Measurements from ENCODE around the gene FAM117B.
"Not testable (repeated sequence)": the region's sequence is repeated elsewhere in the genome, so short reads cannot be mapped to it uniquely, and the experiment has no call there.

FAM117B gene

GRCh38 chr2:202782940-202783558, 148.3 kb downstream of the FAM117B start:
- TF ChIP-seq, protein P1, sequence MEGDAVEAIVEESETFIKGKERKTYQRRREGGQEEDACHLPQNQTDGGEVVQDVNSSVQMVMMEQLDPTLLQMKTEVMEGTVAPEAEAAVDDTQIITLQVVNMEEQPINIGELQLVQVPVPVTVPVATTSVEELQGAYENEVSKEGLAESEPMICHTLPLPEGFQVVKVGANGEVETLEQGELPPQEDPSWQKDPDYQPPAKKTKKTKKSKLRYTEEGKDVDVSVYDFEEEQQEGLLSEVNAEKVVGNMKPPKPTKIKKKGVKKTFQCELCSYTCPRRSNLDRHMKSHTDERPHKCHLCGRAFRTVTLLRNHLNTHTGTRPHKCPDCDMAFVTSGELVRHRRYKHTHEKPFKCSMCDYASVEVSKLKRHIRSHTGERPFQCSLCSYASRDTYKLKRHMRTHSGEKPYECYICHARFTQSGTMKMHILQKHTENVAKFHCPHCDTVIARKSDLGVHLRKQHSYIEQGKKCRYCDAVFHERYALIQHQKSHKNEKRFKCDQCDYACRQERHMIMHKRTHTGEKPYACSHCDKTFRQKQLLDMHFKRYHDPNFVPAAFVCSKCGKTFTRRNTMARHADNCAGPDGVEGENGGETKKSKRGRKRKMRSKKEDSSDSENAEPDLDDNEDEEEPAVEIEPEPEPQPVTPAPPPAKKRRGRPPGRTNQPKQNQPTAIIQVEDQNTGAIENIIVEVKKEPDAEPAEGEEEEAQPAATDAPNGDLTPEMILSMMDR (conservative IDR thresholded peaks at IDR 0.05; ENCODE audit: control insufficient read depth, insufficient read depth, low read depth, low read length), result no peak
- no peak for DNase-seq (ENCODE audit: low read depth)
- no peak overlapping the region for H3K4me3 ChIP-seq (ENCODE audit: control insufficient read depth, low read depth, low read length)

DNA sequence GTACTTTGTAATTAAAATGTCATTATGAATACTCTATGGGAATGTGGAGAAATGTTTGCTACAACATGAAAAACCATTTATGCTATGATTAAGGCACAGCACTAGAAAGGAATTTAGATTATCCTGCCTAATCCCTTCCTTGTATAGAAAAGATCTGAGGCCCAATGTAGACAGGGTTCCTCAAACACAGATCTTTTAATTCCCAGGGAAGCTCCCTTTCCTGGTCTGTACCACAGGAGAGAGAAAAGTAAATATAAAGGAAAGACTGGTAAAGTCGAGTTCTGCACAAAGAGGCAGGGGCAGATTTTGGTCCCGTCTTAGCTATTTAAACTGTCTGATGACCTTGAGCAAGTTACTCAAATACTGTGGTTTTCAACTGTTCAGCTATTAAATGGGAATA, 152.1 kb downstream of the FAM117B start:
- TF ChIP-seq, protein P1 (conservative IDR thresholded peaks at IDR 0.05; ENCODE audit: control insufficient read depth, insufficient read depth, low read depth, low read length), result no peak
- no peak overlapping the region for H3K4me3 ChIP-seq (ENCODE audit: control insufficient read depth, low read depth, low read length)
- no peak for DNase-seq (ENCODE audit: low read depth)

- no peak overlapping the region for H3K4me3 ChIP-seq (ENCODE audit: control insufficient read depth, low read depth, low read length)
- TF ChIP-seq, protein P1 (conservative IDR thresholded peaks at IDR 0.05; ENCODE audit: control insufficient read depth, insufficient read depth, low read depth, low read length), result no peak
- DNase-seq (ENCODE audit: low read depth), result no peak
Observed at GRCh38 chr2:202790676-202791075, 155.9 kb downstream of the FAM117B start.

- TF ChIP-seq, protein P1 (conservative IDR thresholded peaks at IDR 0.05; ENCODE audit: control insufficient read depth, insufficient read depth, low read depth, low read length), result no peak
- H3K4me3 ChIP-seq (ENCODE audit: control insufficient read depth, low read depth, low read length), result no peak overlapping the region
- no peak for DNase-seq (ENCODE audit: low read depth)
Observed at GRCh38 chr2:202797944-202798343, 163.2 kb downstream of the FAM117B start.

GRCh38 chr2:202805911-202806310, 171.1 kb downstream of the FAM117B start:
- H3K4me3 ChIP-seq (ENCODE audit: control insufficient read depth, low read depth, low read length); DNase-seq (ENCODE audit: low read depth): not testable (repeated sequence)

DNA sequence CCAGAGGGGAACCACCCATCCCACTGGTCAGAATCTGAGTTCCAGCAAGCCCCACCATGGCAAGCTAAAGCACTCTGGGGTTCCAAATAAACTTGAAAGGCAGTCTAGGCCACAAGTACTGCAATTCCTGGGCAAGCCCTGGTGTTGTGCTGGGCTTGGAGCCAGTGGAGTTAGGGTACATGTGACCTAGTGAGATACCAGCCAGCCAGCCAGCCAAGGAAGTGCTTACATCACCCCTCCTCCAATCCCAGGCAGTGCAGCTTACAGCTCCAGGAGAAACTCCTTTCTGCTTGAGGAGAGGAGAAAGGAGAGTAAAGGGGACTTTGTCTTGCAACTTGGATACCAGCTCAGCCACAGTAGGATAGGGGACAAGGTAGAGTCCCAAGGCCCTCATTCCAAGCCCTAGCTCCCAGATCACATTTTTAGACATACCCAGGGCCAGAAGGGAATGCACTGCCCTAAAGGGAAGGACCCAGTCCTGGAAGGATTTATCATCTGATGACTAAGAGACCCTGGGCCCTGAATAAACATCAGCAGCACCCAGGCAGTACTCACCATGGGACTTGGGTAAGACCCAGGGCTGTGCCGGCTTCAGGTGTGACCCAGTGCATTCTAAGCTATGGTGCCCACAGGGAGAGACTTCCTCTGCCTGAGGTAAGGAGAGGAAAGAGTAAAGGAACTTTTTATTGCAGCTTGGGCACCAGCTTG, 172.8 kb downstream of the FAM117B start:
- peak; percentile 73 for DNase-seq (ENCODE audit: low read depth)
- H3K4me3 ChIP-seq (ENCODE audit: control insufficient read depth, low read depth, low read length), result not testable (repeated sequence)

DNA sequence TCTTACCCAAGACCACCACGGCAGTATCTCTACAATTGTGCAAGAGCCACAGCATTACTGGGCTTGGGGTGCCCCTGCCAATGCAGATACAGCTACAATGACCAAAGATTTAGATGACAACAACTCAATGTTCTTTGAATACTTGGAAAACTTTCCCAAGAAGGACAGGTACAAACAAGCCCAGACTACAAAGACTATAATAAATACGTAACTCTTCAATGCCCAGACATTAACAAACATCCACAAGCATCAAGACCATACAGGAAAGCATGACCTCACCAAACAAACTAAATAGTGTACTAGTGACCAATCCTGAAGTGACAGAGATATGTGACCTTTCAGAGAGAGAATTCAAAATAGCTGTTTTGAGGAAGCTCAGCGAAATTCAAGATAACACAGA, 174.0 kb downstream of the FAM117B start:
- TF ChIP-seq, protein P1 (conservative IDR thresholded peaks at IDR 0.05; ENCODE audit: control insufficient read depth, insufficient read depth, low read depth, low read length), result no peak
- H3K4me3 ChIP-seq (ENCODE audit: control insufficient read depth, low read depth, low read length), result no peak overlapping the region
- DNase-seq (ENCODE audit: low read depth), result no peak

DNA sequence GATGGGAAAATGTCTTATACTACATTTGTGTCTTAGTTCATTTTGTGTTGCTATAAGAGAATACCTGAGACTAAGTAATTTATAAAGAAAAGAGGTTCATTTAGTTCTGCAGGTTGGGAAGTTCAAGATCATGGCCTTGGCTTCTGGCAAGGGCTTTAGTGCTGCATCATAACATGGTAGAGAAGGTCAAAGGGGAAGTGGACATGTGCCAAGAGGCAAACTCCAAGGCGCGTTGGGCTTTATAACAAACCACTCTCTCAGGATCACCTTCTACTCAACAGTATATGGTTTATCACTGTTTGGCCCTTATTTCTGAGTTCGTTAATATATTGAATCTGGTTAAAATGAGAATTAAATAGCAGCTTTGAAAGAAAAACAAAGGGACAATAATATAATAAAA, 178.6 kb downstream of the FAM117B start:
- no peak overlapping the region for H3K4me3 ChIP-seq (ENCODE audit: control insufficient read depth, low read depth, low read length)
- no peak for DNase-seq (ENCODE audit: low read depth)
- TF ChIP-seq, protein P1 (conservative IDR thresholded peaks at IDR 0.05; ENCODE audit: control insufficient read depth, insufficient read depth, low read depth, low read length), result no peak
